Osteoblast (primary cell): ENCODE measurements around the gene CPNE1. TPM values are rescaled to one million over a fixed set of nuclear protein-coding genes. Genes with fewer than 3 reads are reported as not detected.
A peak's percentile ranks its signal among the peaks of the same experiment; 100 is the strongest.

Source experiments
- DNase-seq: peaks from one replicate; pipeline ENCODE4 v3.0.0; 2011; ENCODE audit warnings: low spot score, mixed read lengths; ENCODE audit not compliant: insufficient read length; ENCODE audit errors: missing footprints
- H2AFZ ChIP-seq: 2 replicates; pipeline ENCODE4 v1.6.0; 2011; ENCODE audit warnings: mild to moderate bottlenecking, low read length
- H3K27ac ChIP-seq: 2 replicates; pipeline ENCODE4 v1.5.1; 2011; ENCODE audit warnings: mild to moderate bottlenecking, low read depth, low read length, moderate library complexity
- H3K27me3 ChIP-seq: 2 replicates; pipeline ENCODE4 v1.6.0; 2012; ENCODE audit warnings: mild to moderate bottlenecking, control low read depth, inconsistent platforms, low read length, moderate library complexity; ENCODE audit not compliant: insufficient read depth
- H3K36me3 ChIP-seq: 2 replicates; pipeline ENCODE4 v1.5.1; 2011; ENCODE audit warnings: mild to moderate bottlenecking, low read length, control low read depth, moderate library complexity; ENCODE audit not compliant: insufficient read depth
- H3K4me1 ChIP-seq: 2 replicates; pipeline ENCODE4 v1.5.1; 2011; ENCODE audit warnings: mild to moderate bottlenecking, low read length, control low read depth, moderate library complexity; ENCODE audit not compliant: insufficient read depth
- H3K4me2 ChIP-seq: 2 replicates; pipeline ENCODE4 v1.6.0; 2011; ENCODE audit warnings: mild to moderate bottlenecking, low read length; ENCODE audit not compliant: insufficient read depth
- H3K4me3 ChIP-seq: fragments of 200-600 bp; sonication (generic); 3 replicates; pipeline ENCODE4 v1.5.1; 2012; ENCODE audit warnings: mild to moderate bottlenecking, low read length, inconsistent platforms; ENCODE audit not compliant: insufficient read depth
- H3K79me2 ChIP-seq: 2 replicates; pipeline ENCODE4 v1.6.0; 2012; ENCODE audit warnings: mild to moderate bottlenecking, low read length, control low read depth, inconsistent platforms; ENCODE audit not compliant: insufficient read depth
- H3K9me3 ChIP-seq: 2 replicates; pipeline ENCODE4 v1.5.1; 2011; ENCODE audit warnings: low read depth, low read length, control low read depth
- H4K20me1 ChIP-seq: 2 replicates; pipeline ENCODE4 v1.6.0; 2012; ENCODE audit warnings: mild to moderate bottlenecking, low read length, control low read depth; ENCODE audit not compliant: insufficient read depth
- total RNA-seq: library from RNA; depleted of rRNA; stranded (reverse); fragments of >200 nt; gene quantifications from 2 replicates; pipeline ENCODE4 v1.2.3, GENCODE V29; 2012
- TF ChIP-seq, protein P1 (sequence below): IDR thresholded peaks from 2 replicates; pipeline ENCODE4 v1.5.1; 2011; ENCODE audit warnings: mild to moderate bottlenecking, low read depth, low read length, moderate library complexity; ENCODE audit errors: extremely low read depth

The CPNE1 gene
- total RNA-seq, 1 donor = 165 TPM

DNA sequence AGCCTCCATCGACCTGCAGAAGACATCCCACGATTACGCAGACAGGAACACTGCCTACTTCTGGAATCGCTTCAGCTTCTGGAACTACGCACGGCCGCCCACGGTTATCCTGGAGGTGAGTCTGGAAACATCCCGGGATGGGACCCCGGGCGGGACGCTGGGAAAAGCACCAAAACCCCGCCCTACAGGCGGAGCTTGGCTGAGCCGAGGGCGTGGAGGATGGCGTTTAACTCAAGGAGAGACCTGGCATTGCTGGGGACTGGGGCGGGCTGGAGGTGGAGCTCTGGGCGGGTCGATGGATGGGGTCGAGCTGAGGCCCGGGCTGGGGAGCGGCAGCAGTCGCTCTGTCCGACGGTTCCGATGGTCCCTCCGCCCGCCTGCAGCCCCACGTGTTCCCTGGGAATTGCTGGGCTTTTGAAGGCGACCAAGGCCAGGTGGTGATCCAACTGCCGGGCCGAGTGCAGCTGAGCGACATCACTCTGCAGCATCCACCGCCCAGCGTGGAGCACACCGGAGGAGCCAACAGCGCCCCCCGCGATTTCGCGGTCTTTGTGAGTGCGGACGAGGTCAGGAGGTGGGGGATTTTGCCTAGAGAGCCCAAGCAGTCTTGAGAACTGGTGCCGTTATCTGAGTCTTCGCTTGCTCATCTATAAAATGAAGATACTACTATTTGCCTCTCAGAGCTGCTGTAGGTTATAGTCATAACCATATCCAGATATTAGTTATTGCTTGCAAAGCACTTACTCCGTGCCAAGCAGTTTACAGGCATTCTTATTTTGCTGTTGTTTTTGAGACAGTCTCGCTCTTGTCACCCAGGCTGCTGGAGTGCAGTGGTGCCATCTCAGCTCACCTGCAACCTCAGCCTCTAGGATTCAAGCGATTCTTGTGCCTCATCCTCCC is 45.3 kb downstream of the CPNE1 start:
- Histone ChIP-seq H3K27me3 (no peaks in the 10 kb centered on the region), H3K4me2 (peak overlapping the region; percentile 87), H3K4me3 (peak overlapping the region; percentile 71), H3K79me2 (no peaks in the 10 kb centered on the region), H3K9me3 (no peaks in the 10 kb centered on the region), H3K27ac (no peak overlapping the region), H4K20me1 (no peaks in the 10 kb centered on the region), H3K36me3 (peaks cover 8% of the 10 kb centered on the region), H3K4me1 (peaks cover 23% of the 10 kb centered on the region), H2AFZ (peak overlapping the region; percentile 74)
- DNase-seq = peak; percentile 95
- TF ChIP-seq, protein P1, sequence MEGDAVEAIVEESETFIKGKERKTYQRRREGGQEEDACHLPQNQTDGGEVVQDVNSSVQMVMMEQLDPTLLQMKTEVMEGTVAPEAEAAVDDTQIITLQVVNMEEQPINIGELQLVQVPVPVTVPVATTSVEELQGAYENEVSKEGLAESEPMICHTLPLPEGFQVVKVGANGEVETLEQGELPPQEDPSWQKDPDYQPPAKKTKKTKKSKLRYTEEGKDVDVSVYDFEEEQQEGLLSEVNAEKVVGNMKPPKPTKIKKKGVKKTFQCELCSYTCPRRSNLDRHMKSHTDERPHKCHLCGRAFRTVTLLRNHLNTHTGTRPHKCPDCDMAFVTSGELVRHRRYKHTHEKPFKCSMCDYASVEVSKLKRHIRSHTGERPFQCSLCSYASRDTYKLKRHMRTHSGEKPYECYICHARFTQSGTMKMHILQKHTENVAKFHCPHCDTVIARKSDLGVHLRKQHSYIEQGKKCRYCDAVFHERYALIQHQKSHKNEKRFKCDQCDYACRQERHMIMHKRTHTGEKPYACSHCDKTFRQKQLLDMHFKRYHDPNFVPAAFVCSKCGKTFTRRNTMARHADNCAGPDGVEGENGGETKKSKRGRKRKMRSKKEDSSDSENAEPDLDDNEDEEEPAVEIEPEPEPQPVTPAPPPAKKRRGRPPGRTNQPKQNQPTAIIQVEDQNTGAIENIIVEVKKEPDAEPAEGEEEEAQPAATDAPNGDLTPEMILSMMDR = peak; percentile 37

DNA sequence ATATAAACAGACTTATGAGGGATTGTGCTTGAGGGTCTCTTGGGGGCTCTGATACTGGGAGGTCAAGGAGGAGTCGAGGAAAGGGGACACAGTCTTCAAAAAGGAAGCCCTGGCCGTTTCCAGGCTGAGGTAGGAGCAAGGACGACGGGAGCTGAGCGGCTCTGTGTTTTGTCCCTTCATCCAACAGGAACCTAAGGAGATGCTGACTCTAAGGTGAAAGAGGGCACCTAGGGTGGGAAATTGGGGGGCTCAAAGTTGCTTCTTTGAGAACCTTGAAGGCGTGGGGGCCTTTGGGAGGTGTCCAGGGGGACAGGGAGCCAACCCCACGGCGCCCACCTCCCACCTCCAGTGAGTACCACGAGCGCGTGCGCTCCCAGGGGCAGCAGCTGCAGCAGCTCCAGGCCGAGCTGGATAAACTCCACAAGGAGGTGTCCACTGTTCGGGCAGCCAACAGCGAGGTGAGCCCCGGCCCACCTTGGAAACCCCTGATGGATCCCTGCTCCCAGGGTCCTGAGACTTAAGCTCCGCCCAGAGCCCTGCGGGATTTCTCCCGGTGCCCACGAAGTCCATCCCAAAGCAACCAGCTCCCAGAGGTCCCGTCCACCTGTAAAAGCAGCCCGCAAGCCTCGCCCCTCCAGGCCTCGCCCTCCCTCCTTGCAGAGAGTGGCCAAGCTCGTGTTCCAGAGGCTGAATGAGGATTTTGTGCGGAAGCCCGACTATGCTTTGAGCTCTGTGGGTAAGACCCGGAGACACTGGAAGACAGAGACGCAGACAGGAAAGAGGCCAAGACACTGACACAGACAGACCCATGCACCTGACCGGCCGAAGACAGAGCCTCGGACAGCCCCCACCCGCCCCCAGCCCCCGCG is 46.2 kb downstream of the CPNE1 start:
- Histone ChIP-seq H3K4me1 (peaks cover 23% of the 10 kb centered on the region), H3K79me2 (no peaks in the 10 kb centered on the region), H3K36me3 (peaks cover 8% of the 10 kb centered on the region), H3K27me3 (no peaks in the 10 kb centered on the region), H3K27ac (no peak overlapping the region), H4K20me1 (no peaks in the 10 kb centered on the region), H3K9me3 (no peaks in the 10 kb centered on the region), H3K4me2 (peak overlapping the region; percentile 87), H3K4me3 (peak overlapping the region; percentile 71), H2AFZ (peak overlapping the region; percentile 65)
- TF ChIP-seq, protein P1 = no peak
- peak; percentile 69 for DNase-seq

DNA sequence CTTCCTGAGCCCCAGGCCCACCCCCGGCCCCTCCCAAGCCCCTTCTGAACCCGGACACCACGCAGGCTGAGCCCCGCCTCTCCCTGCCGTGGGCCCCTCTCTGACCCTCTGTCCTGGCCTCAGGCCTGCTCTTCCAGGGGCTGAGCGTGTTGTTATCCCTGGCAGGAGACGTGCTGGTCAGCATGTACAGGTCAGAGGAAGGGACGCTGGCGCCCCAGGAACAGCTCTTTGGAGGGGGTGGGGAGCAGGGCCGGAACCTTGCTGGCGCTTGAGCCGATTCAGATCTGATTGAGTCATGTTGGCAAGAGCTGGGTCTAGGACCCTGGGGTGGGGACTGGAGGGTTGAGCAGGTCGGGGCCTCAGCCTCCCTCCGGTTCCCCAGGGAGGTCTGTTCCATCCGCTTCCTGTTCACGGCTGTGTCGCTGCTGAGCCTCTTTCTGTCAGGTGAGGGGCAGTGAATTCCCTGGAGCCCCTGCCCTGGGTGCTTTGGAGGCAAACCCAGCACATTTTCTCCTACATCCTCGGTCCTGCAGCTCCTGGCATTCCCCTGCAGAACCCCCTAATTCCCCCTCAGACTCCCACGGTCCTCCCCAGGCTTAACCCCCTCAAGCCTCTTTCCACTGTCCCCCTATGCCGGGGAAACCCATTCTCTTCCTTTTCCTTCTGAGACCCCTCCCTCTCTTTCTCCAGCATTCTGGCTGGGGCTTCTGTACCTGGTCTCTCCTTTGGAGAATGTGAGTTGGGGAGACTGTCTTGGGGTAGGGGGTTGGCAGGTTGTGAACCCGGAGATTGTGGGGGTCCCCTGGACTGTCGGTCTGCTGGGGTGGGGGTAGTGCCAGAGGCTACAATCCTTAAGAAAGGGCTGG is 47.1 kb downstream of the CPNE1 start:
- H3K4me3 ChIP-seq = peak overlapping the region; percentile 72
- peaks cover 8% of the 10 kb centered on the region for H3K36me3 ChIP-seq
- H3K79me2 ChIP-seq = no peaks in the 10 kb centered on the region
- peaks cover 23% of the 10 kb centered on the region for H3K4me1 ChIP-seq
- TF ChIP-seq, protein P1 = peak; percentile 18
- DNase-seq = peak; percentile 93
- H3K27ac ChIP-seq = peak overlapping the region; percentile 63
- peak overlapping the region; percentile 68 for H2AFZ ChIP-seq
- no peaks in the 10 kb centered on the region for H4K20me1 ChIP-seq
- H3K9me3 ChIP-seq = no peaks in the 10 kb centered on the region
- peak overlapping the region; percentile 87 for H3K4me2 ChIP-seq
- no peaks in the 10 kb centered on the region for H3K27me3 ChIP-seq
